H9 (cell line): ENCODE results near the gene PRR33. TPM values are rescaled to one million over a fixed set of nuclear protein-coding genes. Genes with fewer than 3 reads are reported as not detected.

Experiments used
- DNase-seq: peaks from one replicate; pipeline ENCODE4 v3.0.0-alpha.2; 2017
- H2AFZ ChIP-seq: one replicate; pipeline ENCODE4 v1.6.1; 2013; ENCODE audit warnings: mild to moderate bottlenecking, low read length, control low read depth, moderate library complexity
- H2AK5ac ChIP-seq: 2 replicates; pipeline ENCODE4 v1.6.1; 2013; ENCODE audit warnings: low read length, control low read depth, mixed read lengths; ENCODE audit not compliant: insufficient read length
- H2BK120ac ChIP-seq: one replicate; pipeline ENCODE4 v1.6.1; 2013; ENCODE audit warnings: low read depth, mild to moderate bottlenecking, low read length, control low read depth, inconsistent platforms; ENCODE audit not compliant: poor library complexity, severe bottlenecking
- H2BK12ac ChIP-seq: 2 replicates; pipeline ENCODE4 v1.6.1; 2013; ENCODE audit warnings: low read length, control low read depth, mixed read lengths, low read depth; ENCODE audit not compliant: insufficient read length
- H2BK15ac ChIP-seq: 2 replicates; pipeline ENCODE4 v1.6.1; 2013; ENCODE audit warnings: low read depth, low read length, control low read depth
- H2BK20ac ChIP-seq: one replicate; pipeline ENCODE4 v1.6.1; 2013; ENCODE audit warnings: low read depth, mild to moderate bottlenecking, low read length, control low read depth, inconsistent platforms; ENCODE audit not compliant: poor library complexity, severe bottlenecking
- H2BK5ac ChIP-seq: 2 replicates; pipeline ENCODE4 v1.6.1; 2013; ENCODE audit warnings: low read length, control low read depth, mixed read lengths; ENCODE audit not compliant: insufficient read length
- H3K14ac ChIP-seq: 2 replicates; pipeline ENCODE4 v1.6.1; 2013; ENCODE audit warnings: low read length, control low read depth; ENCODE audit not compliant: insufficient read depth
- H3K18ac ChIP-seq: 2 replicates; pipeline ENCODE4 v1.6.1; 2013; ENCODE audit warnings: low read depth, mild to moderate bottlenecking, mixed read lengths, low read length, control low read depth; ENCODE audit not compliant: insufficient read length
- H3K23ac ChIP-seq: 2 replicates; pipeline ENCODE4 v1.6.1; 2013; ENCODE audit warnings: low read length, control low read depth, mixed read lengths, low read depth; ENCODE audit not compliant: insufficient read length
- H3K23me2 ChIP-seq: 2 replicates; pipeline ENCODE4 v1.6.1; 2013; ENCODE audit warnings: low read depth, mild to moderate bottlenecking, mixed read lengths, low read length, control low read depth; ENCODE audit not compliant: insufficient read length, poor library complexity, severe bottlenecking
- H3K27ac ChIP-seq: 2 replicates; pipeline ENCODE4 v1.5.1; 2013; ENCODE audit warnings: low read length, control low read depth, mixed read lengths, low read depth; ENCODE audit not compliant: insufficient read length
- H3K27me3 ChIP-seq: 2 replicates; pipeline ENCODE4 v1.6.1; 2013; ENCODE audit warnings: low read length, control low read depth, inconsistent platforms; ENCODE audit not compliant: insufficient read depth
- H3K4ac ChIP-seq: 2 replicates; pipeline ENCODE4 v1.6.1; 2013; ENCODE audit warnings: low read depth, mild to moderate bottlenecking, control low read depth, inconsistent platforms, low read length, moderate library complexity
- H3K4me1 ChIP-seq: 2 replicates; pipeline ENCODE4 v1.6.1; 2013; ENCODE audit warnings: low read length, control low read depth, inconsistent platforms; ENCODE audit not compliant: insufficient read depth
- H3K4me2 ChIP-seq: 2 replicates; pipeline ENCODE4 v1.6.1; 2013; ENCODE audit warnings: low read length, control low read depth, mixed read lengths; ENCODE audit not compliant: insufficient read length, insufficient read depth
- H3K56ac ChIP-seq: 2 replicates; pipeline ENCODE4 v1.6.1; 2013; ENCODE audit warnings: low read depth, mild to moderate bottlenecking, mixed read lengths, low read length, control low read depth; ENCODE audit not compliant: insufficient read length
- H3K79me1 ChIP-seq: 2 replicates; pipeline ENCODE4 v1.6.1; 2013; ENCODE audit warnings: low read depth, mild to moderate bottlenecking, moderate library complexity, low read length, control low read depth, inconsistent platforms; ENCODE audit not compliant: insufficient read depth, poor library complexity, severe bottlenecking
- H3K79me2 ChIP-seq: 2 replicates; pipeline ENCODE4 v1.6.1; 2013; ENCODE audit warnings: low read length, control low read depth, inconsistent platforms; ENCODE audit not compliant: insufficient read depth
- H3K9ac ChIP-seq: 2 replicates; pipeline ENCODE4 v1.6.1; 2013; ENCODE audit warnings: low read length, control low read depth, mixed read lengths; ENCODE audit not compliant: insufficient read length; ENCODE audit errors: extremely low read depth
- H3K9me3 ChIP-seq: one replicate; pipeline ENCODE4 v1.6.1; 2013; ENCODE audit warnings: low read depth, low read length, inconsistent platforms; ENCODE audit not compliant: control insufficient read depth
- H3T11ph ChIP-seq: one replicate; pipeline ENCODE4 v1.6.1; 2013; ENCODE audit warnings: mild to moderate bottlenecking, low read length, control low read depth, inconsistent platforms
- H4K20me1 ChIP-seq: one replicate; pipeline ENCODE4 v1.6.1; 2013; ENCODE audit not compliant: control insufficient read depth, insufficient read length, insufficient read depth
- H4K5ac ChIP-seq: 2 replicates; pipeline ENCODE4 v1.6.1; 2013; ENCODE audit warnings: low read depth, mild to moderate bottlenecking, mixed read lengths, low read length, control low read depth; ENCODE audit not compliant: insufficient read length
- H4K8ac ChIP-seq: replicated peaks from 2 replicates; pipeline ENCODE4 v1.6.1; 2013; ENCODE audit warnings: low read length, control low read depth, mixed read lengths, low read depth; ENCODE audit not compliant: insufficient read length
- H4K91ac ChIP-seq: 2 replicates; pipeline ENCODE4 v1.6.1; 2013; ENCODE audit warnings: low read depth, mild to moderate bottlenecking, moderate library complexity, mixed read lengths, low read length, control low read depth; ENCODE audit not compliant: insufficient read length
- H3K27ac Mint-ChIP-seq, 3 experiments: 2 replicates in 2 of 3; 3 replicates in 1 of 3; pipeline ENCODE4 v1.8.0; 2020 to 2021; ENCODE audit warnings: mixed read lengths in 3 of 3, mild to moderate bottlenecking in 1 of 3, moderate library complexity in 1 of 3
- H3K27me3 Mint-ChIP-seq: 2 replicates; pipeline ENCODE4 v1.8.0; 2021; ENCODE audit warnings: low read depth, mild to moderate bottlenecking, moderate library complexity, mixed read lengths
- H3K36me3 Mint-ChIP-seq, 3 experiments: 2 replicates in 2 of 3; 3 replicates in 1 of 3; pipeline ENCODE4 v1.8.0; 2020 to 2021; ENCODE audit warnings: low read depth in 3 of 3, mixed read lengths in 3 of 3; ENCODE audit not compliant: insufficient read depth in 1 of 3
- H3K4me1 Mint-ChIP-seq, 2 experiments: 2 replicates each; pipeline ENCODE4 v1.8.0; 2020; ENCODE audit warnings: mixed read lengths in 2 of 2
- H3K4me3 Mint-ChIP-seq, 2 experiments: 2 replicates in 1 of 2; 3 replicates in 1 of 2; pipeline ENCODE4 v1.8.0; 2020 to 2021; ENCODE audit warnings: mild to moderate bottlenecking in 2 of 2, mixed read lengths in 2 of 2, moderate library complexity in 1 of 2
- H3K9me3 Mint-ChIP-seq, 2 experiments: 2 replicates in 1 of 2; 3 replicates in 1 of 2; pipeline ENCODE4 v1.8.0; 2020; ENCODE audit warnings: mild to moderate bottlenecking in 2 of 2, mixed read lengths in 2 of 2, moderate library complexity in 1 of 2
- CTCF ChIP-seq: fragments of 200-600 bp; sonication (generic); conservative IDR thresholded peaks from 3 replicates; pipeline ENCODE4 v1.8.0; 2021; ENCODE audit warnings: antibody characterized with exemption, mild to moderate bottlenecking
- WGBS: extraction: QIAGEN DNeasy Blood & Tissue Kit; methylation state at CpG from one replicate; pipeline ENCODE4 v1.1.7; 2013; ENCODE audit warnings: missing lambda C conversion rate, low lambda C conversion rate, mixed read lengths; ENCODE audit not compliant: insufficient read length; ENCODE audit errors: extremely low coverage; 5-methylcytosine and 5-hydroxymethylcytosine counted together
- total RNA-seq: library from RNA; stranded (reverse); gene quantifications from 2 replicates; pipeline ENCODE4 v1.2.1, GENCODE V29; 2021

The PRR33 gene
- total RNA-seq, 1 experiment from 2014 or later: not detected

GRCh38 chr11:1863352-1864216, 28.1 kb downstream of the PRR33 start:
- H3K36me3 Mint-ChIP-seq: no peaks in the 10 kb centered on the region
- Histone ChIP-seq H2BK15ac (no peak overlapping the region), H3K27ac (no peak overlapping the region), H4K5ac (no peak overlapping the region), H3K18ac (no peak overlapping the region), H3K27me3 (no peaks in the 10 kb centered on the region), H2AK5ac (no peak overlapping the region), H3K56ac (no peak overlapping the region), H4K91ac (no peak overlapping the region), H4K20me1 (no peaks in the 10 kb centered on the region), H3T11ph (no peak overlapping the region), H2AFZ (no peak overlapping the region), H3K14ac (no peak overlapping the region; the same call in 1 of the 2 replicates), H3K23me2 (no peaks in the 10 kb centered on the region), H2BK20ac (no peak overlapping the region), H3K4ac (no peak overlapping the region), H2BK5ac (no peak overlapping the region), H3K4me2 (no peak overlapping the region), H2BK120ac (no peak overlapping the region), H3K9me3 (no peaks in the 10 kb centered on the region), H3K23ac (no peak overlapping the region), H3K79me2 (no peaks in the 10 kb centered on the region), H3K4me1 (peaks cover 3% of the 10 kb centered on the region; the same call in 1 of the 2 replicates), H3K79me1 (no peaks in the 10 kb centered on the region), H2BK12ac (no peak overlapping the region), H4K8ac (no peak overlapping the region), H3K9ac (no peak overlapping the region)
- no peak for TF ChIP-seq CTCF
- H3K27ac Mint-ChIP-seq: no peak overlapping the region
- no peaks in the 10 kb centered on the region; a peak in 1 of 5 replicates for H3K9me3 Mint-ChIP-seq
- H3K4me1 Mint-ChIP-seq: peaks cover 5 to 11% of the 10 kb centered on the region in 2 experiments; a peak in 3 of 4 replicates
- peaks cover 21% of the 10 kb centered on the region for H3K27me3 Mint-ChIP-seq
- peak; percentile 51 for DNase-seq
- H3K4me3 Mint-ChIP-seq: no peak overlapping the region
- WGBS: no CpG with 5 or more reads among the region's 27 CpGs
